MM.1S (cell line): Measurements from ENCODE around the gene PARD3.

ENCODE experiments used
- CTCF ChIP-seq: fragments of 300-600 bp; sonication (generic); IDR thresholded peaks from 2 replicates; pipeline ENCODE4 v1.5.1; 2016; ENCODE audit warnings: antibody characterized with exemption, low read length, mixed read lengths
- EZH2 ChIP-seq: fragments of 300-600 bp; sonication (generic); optimal IDR thresholded peaks from 2 replicates; pipeline ENCODE3; 2017; ENCODE audit warnings: low read depth, mild to moderate bottlenecking, antibody characterized with exemption, low read length, mixed read lengths

- TF ChIP-seq CTCF (no peak), EZH2 (no peak)
Observed at GRCh38 chr10:34618611-34619010, 196.5 kb downstream of the PARD3 start.
